HG03280 (cell line): ENCODE results near the gene NHEJ1.

Source experiments
- ATAC-seq: cut with Tn5 transposase; IDR thresholded peaks from one replicate; pipeline ENCODE4 v1.9.1; 2021; ENCODE audit warnings: mild to moderate bottlenecking, moderate library complexity; ENCODE audit not compliant: unreplicated experiment

Gene NHEJ1

DNA sequence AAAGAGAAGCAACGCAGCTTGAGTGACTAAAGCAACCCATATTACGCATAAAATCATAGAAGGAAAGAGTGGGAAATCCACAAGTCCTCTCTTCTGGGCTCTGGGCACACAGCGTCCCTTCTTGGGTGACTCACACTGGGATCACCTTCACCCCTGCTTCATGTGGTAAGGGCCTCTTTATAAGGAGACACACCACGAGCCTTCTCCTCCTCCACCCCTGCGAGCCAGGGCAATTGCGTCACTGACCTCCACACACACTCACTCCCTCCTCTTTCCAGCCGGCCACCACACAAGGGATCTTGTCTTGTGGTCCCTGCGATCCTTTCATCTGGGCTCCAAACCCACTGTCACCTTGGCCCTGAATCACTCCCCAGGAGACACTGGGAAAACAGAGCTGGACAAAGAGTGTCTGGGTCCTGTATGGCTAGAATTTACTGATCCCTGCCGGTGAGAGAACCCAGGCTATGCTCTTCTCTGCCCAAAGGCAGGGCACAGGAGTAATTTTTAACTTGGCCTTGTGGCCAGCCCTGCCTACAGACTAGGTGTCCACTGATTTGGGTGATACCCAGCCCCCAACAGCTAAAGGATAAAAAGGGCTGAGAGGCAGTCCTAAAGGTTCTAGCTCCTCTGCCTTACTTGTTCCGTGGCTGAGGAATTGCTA is 35.3 kb downstream of the NHEJ1 start:
- no peak for ATAC-seq

DNA sequence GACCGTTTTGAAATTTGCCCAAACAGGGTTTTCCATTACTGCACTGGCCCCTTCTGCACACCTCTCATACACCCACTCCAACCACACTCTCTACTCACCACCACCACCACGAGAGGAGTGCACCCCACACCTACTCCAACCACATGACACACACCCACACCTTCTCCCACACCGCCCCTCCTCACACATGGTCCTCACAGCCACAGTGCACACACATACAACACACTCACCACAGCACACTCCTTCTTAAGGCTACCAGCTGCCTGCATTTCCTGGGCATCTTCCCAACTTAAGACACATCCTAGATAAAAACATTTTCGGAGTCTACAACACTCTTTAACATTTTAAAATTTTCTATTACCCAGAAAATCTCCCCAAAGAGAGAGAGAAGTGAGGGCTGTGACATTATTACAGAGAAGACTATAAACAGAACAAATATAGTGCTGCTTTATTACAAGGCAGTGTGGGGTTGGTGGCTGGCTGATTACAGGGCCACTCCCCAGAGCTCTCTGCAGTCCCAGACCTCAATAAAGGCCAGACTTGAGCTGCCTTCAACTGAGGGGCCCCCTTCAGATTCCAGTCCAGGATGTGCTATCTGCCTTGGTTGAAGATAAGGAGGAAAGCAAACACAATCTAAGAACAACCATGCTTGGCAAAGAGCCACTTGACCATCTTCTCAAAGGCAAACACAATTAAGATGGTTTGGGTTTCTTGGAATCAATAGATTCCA is 36.1 kb downstream of the NHEJ1 start:
- no peak for ATAC-seq

DNA sequence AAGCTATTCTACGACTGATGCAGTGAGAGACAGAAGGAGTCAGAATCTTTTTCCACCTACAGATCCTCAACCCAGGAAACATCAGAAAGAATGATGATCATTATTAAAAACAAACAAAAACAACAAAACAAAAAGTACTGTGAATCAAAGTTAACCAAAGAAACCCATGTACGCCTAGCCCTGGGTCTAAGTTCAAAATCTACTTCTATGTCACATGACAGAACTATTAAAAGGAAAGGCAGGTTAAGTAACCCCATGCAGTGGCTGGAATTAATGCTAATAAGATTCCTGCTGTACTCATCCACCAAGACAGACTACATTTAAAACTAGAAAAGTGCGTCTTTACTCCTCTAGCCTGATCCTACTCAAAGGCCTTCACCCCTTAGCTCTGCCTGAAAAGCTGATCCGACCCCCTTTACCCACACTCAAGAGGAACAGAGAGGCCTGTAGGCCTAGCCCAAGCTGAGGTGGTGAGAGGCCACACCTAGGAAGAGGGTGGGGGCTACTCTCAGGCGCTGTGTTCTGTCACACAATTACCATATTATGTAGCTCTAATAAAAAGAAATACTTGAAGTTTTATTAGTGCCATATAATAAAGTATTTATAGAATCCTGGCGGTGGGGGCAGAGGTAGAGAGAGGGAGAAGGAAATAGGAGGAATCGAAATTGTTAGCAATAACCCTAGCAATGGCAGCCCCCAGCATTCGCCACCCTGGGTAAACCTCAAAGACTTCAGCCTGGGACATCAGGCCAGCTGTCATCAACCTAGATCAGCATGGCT is 37.1 kb downstream of the NHEJ1 start:
- no peak for ATAC-seq

DNA sequence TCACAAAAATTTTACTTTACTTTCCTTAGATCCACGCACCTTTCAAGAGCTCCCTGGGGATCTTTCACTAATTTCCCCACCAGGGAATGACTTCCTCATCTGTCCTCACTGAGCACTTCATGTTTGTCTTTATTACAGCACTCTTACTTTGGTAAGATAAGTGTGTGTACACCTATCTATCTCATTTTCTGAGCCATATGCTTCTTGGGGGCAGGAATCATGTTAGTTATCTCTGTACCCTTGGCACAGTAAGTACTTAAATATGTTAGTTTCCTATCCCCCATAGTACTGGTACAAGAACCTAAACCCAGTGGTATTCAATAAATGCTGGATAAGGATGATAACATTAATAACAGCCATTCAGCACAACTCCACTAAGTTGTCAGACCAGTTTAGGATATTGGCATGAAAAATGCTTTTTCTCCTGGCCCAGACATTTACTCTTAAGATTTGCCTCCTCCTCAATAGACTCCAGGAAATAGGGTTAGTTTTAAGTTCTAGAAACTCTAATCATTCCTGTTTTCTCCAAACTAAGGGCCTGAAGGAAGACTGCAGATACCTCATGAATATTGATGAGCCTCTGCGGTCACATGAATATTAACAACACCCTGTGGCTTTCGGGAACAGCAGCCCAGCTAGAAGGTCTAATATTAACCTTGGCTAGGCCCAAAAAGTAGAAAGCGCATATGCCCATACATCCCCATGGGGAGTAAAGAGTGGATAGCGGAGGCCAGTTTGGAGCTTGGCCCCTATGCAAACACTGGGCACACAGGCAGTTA is 38.2 kb downstream of the NHEJ1 start:
- ATAC-seq = no peak

DNA sequence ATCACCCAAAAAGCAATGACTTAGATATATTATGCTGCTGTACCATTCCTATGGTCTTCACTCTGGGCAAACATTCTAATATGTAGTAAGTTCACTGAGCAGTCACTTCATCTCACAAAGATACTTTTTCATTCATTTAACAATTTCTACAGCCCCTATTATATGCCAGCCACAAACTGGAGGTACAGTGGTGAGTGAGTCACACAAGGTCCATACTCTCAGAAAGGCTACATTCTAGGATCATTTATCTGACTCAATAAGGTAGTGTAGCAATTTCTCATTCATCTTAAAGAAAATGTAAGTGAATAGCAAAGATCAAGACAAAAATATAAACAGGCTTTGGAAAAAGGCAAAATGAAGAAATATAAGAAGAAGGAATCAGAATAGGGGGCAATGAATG is 40.5 kb downstream of the NHEJ1 start:
- ATAC-seq = no peak

DNA sequence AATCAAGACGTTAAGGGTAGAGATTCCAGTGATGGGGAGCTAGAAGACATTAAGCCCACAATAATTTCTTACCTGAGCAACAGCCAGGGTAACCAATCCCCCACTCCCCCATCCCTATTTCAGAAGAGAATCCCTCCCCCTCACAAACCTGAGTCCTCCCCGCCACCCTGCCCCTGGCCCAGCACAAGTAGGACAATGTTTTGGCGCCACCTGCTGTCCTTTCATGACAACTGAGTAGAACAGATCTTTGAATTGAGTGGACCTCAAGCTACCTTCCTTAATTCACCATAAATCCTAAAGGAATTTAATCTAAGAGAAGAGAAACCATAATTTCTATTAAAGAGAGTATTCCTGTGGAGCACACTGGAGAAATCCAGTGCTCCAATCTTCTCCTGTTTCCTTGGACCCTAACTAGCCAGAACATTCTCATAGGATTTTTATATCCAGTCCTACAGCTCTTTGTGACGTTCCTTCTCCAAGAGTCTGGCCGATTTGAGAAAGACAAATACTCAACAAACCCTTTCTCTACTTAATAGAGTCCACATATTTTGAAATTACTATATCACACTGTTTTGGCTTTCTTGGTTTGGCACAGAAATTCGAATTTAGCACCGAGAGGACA is 41.1 kb downstream of the NHEJ1 start:
- no peak for ATAC-seq

DNA sequence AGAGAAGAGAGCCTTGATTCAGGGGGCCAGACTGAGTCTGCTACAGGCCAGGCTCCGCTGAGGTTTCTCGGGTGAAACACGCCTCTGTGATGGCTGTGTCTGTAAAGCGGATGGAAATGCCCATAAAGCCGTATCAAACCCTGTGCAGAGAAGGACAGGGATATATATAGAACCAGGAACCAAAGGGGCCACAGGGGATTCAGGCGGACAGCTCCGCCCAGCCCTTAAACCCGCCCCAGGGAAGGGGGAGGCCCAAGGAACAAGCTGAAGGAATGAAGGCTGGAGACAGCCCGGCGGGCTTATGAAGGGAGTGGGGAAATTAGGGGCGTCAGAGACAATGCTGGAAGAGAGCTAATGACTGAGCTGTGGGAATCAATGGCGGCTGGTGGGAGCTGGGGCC is 42.1 kb downstream of the NHEJ1 start:
- ATAC-seq = no peak

DNA sequence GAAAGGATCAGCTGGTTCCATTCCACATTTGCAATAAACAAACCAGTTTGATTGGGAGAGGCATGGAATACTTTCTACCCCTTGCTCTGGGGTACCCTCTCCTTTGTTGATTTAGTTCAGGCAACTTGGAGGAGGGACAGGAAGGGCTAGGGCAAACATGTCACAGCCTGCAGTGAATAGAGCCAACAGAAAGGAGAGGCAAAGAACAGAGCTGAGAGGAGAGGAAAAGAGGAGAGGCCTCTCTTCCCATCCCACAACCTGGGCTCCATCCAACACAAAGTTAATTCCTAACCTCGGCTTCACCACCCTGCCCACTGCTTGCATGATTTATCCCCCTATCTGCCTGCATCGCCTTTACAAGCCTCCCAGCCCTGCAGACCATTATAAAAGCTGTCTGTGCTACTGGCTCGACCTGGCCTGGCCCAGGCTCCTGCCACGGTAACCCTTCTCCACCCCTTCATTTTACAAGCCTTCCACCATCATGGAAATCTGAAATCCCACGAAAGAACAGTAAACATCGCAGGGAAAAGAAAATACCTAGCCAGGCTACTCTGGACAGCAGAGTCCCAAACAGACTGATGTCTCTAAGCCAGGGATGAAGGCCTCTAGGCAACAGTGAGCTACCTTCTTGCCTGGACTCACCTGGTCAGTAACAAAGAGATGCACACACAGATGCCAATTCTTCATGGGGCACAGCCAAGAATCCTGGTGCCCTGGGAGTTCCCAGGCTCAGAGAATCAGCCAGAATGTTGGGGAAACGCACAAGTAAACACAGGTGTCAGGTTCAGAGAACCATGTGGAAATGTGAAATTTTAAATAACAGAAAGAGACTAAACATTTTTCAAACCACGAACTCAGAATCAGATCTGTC is 43.6 kb downstream of the NHEJ1 start:
- no peak for ATAC-seq

DNA sequence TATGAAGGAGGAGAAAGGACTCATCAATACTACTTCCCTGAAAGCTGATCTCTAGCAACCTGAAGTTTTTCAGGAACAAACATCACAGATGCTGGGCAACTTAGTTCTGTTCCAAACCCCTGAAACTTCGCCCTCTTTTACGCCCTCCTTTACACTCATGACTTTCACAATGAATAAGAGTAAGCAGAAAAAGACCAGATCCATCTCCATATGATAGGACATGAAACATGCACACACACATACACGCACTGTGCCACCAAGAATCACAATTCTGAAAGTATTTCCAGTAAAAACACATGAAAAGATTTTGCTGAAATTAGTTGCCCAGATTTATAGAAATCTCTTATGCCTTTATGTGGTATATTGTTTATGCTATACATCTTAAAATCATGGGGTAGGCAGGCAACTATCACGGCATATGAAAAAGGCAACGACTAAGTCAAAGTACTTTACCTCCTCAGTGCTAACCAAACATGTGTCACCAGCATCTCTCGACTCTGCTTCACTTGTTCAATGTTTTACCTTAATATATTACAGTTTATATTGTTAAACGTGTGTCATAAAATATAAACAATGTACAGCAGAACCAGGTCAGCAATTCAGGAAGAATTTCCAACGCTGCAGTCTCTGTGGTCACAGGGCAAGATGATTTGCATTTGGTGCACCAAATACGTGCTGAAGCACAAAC is 47.8 kb downstream of the NHEJ1 start:
- ATAC-seq = no peak

DNA sequence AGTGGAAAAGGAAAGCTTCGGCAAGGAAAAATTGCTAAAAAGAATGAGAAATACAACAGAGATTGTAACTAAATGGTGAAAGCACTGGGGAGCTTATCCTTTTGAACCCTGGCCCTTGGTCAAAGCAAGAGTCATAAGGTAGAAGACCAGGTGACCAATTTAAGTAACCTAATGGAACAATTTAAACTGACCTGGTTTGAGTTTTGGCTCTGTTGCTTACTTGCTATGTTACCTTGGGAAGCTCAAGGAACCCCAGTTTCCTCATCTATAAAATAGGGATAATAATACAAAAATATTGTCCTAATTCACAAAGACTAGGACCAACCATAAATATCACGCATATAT is 48.6 kb downstream of the NHEJ1 start:
- no peak for ATAC-seq

DNA sequence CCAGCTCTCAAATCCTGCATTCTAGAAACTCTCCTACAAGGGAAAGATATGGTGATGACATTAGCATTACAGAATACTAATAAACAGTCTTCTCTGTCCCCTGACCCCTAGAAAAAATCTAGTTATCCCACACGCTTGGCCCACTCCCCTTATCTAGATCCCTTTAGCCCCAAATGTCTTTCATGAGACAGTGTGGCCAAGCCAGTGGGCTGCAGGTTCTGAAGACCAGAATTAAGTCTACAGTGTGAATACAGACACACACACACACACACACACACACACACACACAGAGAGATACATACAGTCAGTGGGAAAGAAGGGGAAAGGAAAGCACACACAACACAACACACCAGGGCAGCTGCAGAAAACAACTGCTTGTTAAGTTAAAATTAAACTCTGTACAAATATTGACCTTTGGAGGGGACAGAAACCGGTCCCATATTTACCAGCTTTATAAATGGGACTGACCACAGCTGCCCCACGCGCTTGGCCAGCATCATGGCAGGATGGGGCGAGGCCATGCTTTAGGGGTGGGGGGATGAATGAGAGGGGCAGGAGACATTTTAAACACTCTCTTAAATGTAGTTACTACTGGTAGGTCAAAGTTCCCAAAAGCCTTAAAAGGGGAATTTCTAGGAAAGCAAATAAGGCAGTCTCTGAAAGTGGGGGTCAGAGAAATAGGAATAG is 49.1 kb downstream of the NHEJ1 start:
- ATAC-seq = no peak

DNA sequence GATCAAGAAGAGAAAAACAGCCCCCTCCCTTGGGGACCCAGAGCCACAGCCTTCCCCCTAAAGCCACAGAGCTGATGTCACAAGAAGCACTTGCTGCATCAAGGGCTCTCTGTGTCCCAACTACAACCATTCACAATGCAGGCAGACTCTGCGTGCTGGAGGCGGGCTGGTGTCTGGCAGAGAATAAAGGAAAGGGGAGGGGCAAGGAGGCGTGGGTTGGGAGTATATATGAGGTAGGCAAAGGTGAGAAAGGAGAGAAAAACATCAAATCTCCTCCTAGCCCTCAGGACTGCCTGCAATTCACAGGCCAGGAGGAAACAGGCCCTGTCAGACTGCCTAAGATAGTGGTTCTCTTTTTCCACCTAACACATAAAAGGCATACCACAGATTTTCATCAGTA is 51.1 kb downstream of the NHEJ1 start:
- no peak for ATAC-seq

DNA sequence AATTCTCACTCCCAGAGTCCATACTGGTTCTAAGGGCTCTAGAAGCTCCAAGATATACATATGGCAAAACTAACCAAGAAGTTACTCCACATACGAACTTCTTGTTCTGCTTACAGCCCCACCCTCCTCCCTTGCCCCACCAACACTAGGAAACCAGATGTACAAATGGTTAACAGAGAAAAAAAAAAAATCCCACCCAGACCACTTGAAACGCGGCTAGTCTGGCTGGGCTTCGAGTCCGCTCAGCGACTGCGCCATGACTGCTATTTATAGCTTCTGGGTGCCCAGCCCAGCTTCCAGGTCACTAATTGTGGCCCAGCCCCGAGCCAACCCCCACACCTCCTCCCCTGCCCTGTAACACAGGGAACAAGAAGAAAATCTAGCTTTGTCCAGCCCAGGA is 52.9 kb downstream of the NHEJ1 start:
- no peak for ATAC-seq

DNA sequence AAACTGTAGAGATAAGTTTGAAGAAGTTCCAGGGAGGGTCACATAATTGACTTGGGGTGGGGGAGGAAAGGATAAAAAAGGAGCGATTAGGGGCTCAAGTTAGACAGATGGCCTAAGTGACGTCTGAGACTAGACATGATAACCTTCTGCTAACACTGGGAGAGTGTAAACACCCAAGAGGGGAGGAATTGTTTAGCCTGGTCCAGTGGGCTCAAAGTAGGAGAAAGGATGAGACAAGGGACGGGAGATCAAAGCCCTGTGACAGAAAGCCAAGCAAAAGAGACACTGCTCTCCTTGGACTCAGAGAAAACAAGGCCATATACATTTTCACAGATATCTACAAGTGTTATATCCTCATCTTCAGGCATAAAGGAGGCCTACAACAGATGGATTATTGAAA is 54.4 kb downstream of the NHEJ1 start:
- ATAC-seq = no peak

DNA sequence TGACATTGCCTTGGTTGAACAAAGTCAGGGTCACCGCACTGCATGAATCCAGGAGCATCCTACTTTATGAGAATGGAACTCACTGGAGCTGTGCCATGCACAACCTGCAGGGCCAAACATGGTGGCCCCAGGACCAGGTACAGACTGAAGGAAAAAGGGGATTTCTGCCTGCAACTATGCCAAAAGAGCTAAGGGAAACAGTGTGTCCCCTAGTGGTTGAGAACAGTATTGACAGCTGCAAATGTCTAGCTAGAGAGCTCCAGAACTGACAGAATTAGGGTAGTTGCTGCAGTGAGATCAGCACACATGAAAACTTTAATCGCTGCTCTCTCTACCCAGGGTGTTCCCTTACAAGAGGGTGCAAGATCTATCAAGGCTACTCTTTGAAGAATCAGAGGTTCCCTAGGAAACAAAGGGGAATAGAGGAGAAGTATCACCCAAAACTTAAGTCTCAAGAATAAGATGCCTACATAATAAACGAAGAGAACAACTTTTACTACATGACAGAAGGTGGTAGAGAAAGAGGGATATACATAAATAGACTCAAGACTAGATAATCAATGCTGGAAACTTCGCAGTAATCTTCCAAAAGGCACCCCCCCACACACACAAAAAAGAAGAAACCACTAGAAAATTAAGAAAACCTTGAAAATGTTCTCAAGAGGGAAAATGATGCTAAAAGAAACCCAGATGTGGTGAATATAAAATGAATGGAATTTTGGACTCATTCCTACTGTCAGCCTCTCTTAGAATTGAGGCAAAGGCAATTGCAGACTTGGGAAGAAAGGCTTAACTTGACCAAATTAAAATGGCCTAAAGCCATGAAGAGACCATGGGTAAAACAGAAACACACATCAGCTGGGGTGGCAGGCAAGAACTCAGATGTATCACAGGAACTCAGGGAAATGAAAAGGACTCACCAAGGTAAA is 56.2 kb downstream of the NHEJ1 start:
- ATAC-seq = peak; percentile 74

DNA sequence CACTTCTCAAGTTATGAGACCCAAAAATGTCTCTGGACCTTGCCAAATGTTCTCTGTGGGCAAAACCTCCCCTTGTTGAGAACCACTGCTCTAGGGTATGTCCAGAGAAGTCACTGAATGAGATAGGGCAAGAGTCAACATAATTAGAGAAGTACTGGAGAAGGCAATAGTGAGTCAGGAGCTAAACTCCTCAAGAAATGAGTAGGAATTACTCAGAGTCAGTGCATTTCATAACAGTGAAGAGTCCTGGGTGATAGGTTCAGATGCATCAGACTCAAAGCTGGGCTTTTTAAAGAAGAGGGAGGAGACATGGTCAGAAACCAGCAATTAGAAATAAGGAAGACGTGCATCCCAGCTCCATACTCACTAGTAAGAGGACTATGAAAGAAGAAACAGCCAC is 61.3 kb downstream of the NHEJ1 start:
- no peak for ATAC-seq

DNA sequence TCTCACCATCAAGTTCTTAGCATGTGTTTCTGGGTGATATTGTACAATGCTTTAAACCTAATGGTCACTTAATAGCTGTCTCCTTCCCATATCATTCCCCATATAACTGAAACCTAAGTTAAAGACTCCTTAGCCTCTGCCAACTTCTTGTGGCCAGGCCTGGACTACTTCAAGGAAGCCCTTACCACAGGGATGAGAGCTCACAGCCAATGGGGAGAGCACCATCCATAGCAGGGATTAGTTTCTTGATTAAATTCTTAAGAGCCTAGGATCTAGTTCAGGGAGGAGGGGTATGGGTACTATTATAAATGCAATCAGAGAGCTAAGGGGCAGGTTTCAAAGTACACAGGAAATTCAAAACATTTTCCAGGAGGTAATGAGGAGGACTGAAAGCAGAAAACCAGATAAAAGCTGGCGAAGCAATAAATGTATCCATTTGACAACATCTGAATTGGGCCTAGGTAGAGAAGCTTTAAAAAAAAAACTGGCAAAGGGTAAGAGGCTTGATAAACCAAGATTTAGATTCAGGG is 65.1 kb downstream of the NHEJ1 start:
- no peak for ATAC-seq

DNA sequence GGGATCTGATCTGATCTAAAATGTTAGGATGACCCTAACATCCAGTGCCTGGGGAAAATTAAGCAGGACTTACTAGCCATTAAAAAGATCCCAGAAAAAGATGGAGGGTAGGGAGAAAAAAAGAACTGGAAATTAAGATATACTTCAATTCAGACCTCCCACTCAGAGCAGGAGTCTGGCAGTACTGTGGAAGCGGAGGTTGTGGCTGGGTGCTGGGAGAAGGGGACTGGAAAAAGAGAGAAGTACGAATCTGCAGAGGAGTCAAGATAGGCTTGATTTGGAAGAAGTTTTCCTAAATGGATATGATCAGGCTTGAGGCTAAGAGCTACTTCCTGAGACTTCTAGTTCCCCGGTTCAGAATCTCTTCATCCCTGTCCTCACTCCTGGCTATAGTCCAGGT is 66.4 kb downstream of the NHEJ1 start:
- ATAC-seq = no peak
